ENCODE measurements around the gene CCDC192. TPM values are rescaled to one million over a fixed set of nuclear protein-coding genes. Genes with fewer than 3 reads are reported as not detected.
"Not testable (repeated sequence)": the region's sequence is repeated elsewhere in the genome, so short reads cannot be mapped to it uniquely, and the experiment has no call there.

Gene CCDC192
- total RNA-seq, 2 donors from 2014 or later = not detected

DNA sequence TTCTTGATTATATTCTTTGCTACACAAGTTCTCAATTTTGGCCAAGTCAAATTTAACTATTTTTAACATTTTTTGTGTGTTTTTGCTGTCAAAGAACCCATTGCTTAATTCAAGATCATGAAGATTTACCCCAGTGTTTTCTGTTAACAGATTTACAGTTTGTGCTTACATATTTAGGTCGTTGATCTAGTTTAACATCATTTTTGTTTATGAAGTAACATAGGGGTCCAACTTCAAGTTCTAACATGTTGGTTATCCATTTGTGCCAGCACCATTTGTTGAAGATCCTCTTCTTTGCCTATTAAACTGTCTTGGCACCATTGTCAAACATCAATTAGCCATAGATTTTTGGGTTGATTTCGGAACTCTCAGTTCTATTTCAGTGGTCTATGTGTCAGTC lies 71.0 kb downstream of the CCDC192 start:
- 73 to 82% methylated on average over 2 of the region's 2 CpGs for WGBS, 2 donors

DNA sequence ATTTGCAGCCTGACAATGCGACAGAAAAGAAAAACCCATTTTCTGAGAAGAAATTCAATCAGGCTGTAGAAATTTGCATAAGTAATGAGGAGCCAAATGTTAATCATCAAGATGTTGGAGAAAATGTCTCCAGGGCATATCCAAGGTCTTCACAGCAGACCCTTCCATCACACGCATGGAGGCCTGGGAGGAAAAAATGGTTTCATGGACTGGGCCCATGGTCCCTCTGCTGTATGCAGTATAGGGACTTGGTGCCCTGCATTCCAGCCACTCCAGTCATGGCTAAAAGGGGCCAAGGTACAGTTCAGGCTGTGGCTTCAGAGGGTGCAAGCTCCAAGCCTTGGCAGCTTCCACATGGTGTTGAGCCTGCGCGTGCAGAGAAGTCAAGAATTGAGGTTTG lies 73.3 kb downstream of the CCDC192 start:
- Histone ChIP-seq H3K36me3 (replicated peaks in 1 of 2; ENCODE audit: insufficient read depth in 1 of 2, low read depth in 2 of 2) (no peaks in the 10 kb centered on the region), H3K27me3 (no peaks in the 10 kb centered on the region), H3K4me3 (no peak overlapping the region), H3K4me1 (no peaks in the 10 kb centered on the region), H3K9me3 (no peaks in the 10 kb centered on the region), H3K27ac (no peak overlapping the region)
- 95 to 98% methylated on average over 4 of the region's 4 CpGs for WGBS, 2 donors
- ATAC-seq (no peak), DNase-seq (no peak)
- TF ChIP-seq, protein P1, sequence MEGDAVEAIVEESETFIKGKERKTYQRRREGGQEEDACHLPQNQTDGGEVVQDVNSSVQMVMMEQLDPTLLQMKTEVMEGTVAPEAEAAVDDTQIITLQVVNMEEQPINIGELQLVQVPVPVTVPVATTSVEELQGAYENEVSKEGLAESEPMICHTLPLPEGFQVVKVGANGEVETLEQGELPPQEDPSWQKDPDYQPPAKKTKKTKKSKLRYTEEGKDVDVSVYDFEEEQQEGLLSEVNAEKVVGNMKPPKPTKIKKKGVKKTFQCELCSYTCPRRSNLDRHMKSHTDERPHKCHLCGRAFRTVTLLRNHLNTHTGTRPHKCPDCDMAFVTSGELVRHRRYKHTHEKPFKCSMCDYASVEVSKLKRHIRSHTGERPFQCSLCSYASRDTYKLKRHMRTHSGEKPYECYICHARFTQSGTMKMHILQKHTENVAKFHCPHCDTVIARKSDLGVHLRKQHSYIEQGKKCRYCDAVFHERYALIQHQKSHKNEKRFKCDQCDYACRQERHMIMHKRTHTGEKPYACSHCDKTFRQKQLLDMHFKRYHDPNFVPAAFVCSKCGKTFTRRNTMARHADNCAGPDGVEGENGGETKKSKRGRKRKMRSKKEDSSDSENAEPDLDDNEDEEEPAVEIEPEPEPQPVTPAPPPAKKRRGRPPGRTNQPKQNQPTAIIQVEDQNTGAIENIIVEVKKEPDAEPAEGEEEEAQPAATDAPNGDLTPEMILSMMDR (IDR thresholded peaks at IDR 0.05) = no peak
- TF ChIP-seq POLR2A (IDR thresholded peaks at IDR 0.05) = no peak
- intact Hi-C loops (cut with DNase I) = no loop called here

More for the DNA sequence above, 71.0 kb downstream of the CCDC192 start:
- H3K9me3 ChIP-seq = no peaks in the 10 kb centered on the region
- no peak for TF ChIP-seq POLR2A (IDR thresholded peaks at IDR 0.05)
- TF ChIP-seq, protein P1 (IDR thresholded peaks at IDR 0.05) = no peak
- intact Hi-C loops (cut with DNase I) = no loop called here
- H3K27ac ChIP-seq = no peak overlapping the region
- H3K27me3 ChIP-seq = no peaks in the 10 kb centered on the region
- ATAC-seq = no peak
- H3K4me3 ChIP-seq = no peak overlapping the region
- H3K36me3 ChIP-seq (replicated peaks in 1 of 2; ENCODE audit: insufficient read depth in 1 of 2, low read depth in 2 of 2) = no peaks in the 10 kb centered on the region
- no peaks in the 10 kb centered on the region for H3K4me1 ChIP-seq
- no peak for DNase-seq

DNA sequence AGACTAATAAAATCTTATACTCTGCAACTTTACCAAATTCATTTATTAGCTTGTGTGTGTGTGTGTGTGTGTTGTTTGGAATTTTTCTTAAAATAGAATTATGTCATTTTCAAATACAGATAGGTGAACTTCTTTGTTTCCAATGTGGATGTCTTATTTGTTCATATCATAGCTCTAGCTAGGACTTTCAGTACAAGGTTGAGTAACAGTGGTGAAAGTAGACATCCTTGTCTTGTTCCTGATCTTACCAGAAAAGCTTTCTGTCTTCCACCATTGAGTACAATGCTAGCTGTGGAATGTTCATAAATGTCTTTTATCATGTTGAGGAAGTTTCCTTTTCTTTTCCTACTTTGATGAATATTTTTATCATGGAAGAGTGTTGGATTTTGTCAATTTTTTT lies 74.8 kb downstream of the CCDC192 start:
- no peak for ATAC-seq
- DNase-seq = no peak
- intact Hi-C loops (cut with DNase I) = no loop called here

DNA sequence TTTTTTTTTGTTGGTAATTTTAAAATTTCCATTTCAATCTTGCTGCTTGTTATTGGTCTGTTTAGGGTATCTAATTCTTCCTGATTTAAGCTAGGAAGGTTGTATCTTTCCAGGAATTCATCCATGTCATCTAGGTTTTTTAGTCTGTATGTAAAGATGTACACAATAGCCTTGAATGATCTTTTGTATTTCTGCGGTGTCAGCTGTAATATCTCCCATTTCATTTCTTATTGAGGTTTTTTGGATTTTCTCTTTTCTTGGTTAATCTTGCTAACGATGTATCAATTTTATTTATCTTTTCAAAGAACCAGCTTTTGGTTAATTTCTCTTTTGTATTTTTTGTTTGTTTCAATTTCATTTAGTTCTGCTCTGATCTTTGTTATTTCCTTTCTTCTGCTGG lies 79.3 kb downstream of the CCDC192 start:
- 82 to 94% methylated on average over 2 of the region's 2 CpGs for WGBS, 2 donors
- ATAC-seq; H3K27me3 ChIP-seq; DNase-seq; intact Hi-C loops (cut with DNase I); H3K4me1 ChIP-seq; H3K9me3 ChIP-seq; H3K4me3 ChIP-seq; H3K36me3 ChIP-seq (replicated peaks in 1 of 2; ENCODE audit: insufficient read depth in 1 of 2, low read depth in 2 of 2); H3K27ac ChIP-seq: not testable (repeated sequence)

More for the DNA sequence above, 74.8 kb downstream of the CCDC192 start:
- no peaks in the 10 kb centered on the region for H3K27me3 ChIP-seq
- H3K36me3 ChIP-seq (replicated peaks in 1 of 2; ENCODE audit: insufficient read depth in 1 of 2, low read depth in 2 of 2) = no peaks in the 10 kb centered on the region
- TF ChIP-seq, protein P1 (IDR thresholded peaks at IDR 0.05) = no peak
- no peak for TF ChIP-seq POLR2A (IDR thresholded peaks at IDR 0.05)
- no peaks in the 10 kb centered on the region for H3K9me3 ChIP-seq
- H3K4me1 ChIP-seq = no peaks in the 10 kb centered on the region
- no peak overlapping the region for H3K4me3 ChIP-seq
- H3K27ac ChIP-seq = no peak overlapping the region

DNA sequence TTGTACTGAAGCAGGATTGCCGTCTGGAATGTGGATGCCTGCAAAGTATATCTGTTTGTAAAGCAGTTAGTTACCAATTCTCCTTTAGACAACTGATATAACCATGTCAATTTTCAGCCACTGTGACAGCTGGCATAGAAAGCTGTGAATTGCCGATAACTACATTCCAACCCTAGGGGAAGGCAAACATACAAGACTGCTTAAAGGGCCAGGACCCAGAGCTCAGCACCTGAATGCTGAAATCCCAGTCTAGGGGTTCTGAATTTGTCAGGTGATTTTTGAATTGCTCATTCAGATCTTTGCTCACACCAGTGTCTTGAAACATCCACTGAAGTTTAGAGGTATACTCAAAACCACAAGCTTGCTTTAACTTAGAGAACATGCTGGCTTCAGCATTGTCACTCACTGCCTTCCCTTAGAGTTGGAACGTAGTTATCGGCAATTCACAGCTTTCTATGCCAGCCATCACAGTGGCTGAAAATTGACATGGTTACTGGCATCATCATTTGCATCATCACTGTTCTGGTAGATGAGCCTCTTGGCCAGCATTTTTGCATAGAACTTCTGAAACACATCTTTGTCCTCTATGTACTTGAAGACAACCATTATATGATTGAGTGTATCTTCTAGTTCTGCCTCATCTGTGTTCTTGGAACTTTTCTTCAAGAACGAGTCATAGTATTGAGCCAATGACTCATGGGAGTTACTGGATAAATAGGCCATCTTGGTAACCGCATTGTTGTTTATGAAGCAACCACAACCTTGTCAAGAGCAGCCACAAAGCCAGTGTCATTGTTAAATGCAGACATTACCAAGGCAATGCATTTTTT lies 82.1 kb downstream of the CCDC192 start:
- H3K4me1 ChIP-seq = no peaks in the 10 kb centered on the region
- no peak for TF ChIP-seq POLR2A (IDR thresholded peaks at IDR 0.05)
- TF ChIP-seq, protein P1 (IDR thresholded peaks at IDR 0.05) = no peak
- 38 to 47% methylated on average over 6 of the region's 6 CpGs for WGBS, 2 donors
- ATAC-seq (no peak), DNase-seq (no peak)
- no peaks in the 10 kb centered on the region for H3K27me3 ChIP-seq
- intact Hi-C loops (cut with DNase I) = no loop called here
- H3K9me3 ChIP-seq = no peaks in the 10 kb centered on the region
- H3K27ac ChIP-seq = no peak overlapping the region
- H3K36me3 ChIP-seq (replicated peaks in 1 of 2; ENCODE audit: insufficient read depth in 1 of 2, low read depth in 2 of 2) = no peaks in the 10 kb centered on the region
- H3K4me3 ChIP-seq = no peak overlapping the region
